NCI-H1436 treated with DMSO at 0.1 percent for 48 hours (cell line): Measurements from ENCODE around the gene TTC6.

Experiments
- DNase-seq: peaks from one replicate; lab custom pipeline; 2025; lab: John Stamatoyannopoulos, UW

TTC6 gene

DNA sequence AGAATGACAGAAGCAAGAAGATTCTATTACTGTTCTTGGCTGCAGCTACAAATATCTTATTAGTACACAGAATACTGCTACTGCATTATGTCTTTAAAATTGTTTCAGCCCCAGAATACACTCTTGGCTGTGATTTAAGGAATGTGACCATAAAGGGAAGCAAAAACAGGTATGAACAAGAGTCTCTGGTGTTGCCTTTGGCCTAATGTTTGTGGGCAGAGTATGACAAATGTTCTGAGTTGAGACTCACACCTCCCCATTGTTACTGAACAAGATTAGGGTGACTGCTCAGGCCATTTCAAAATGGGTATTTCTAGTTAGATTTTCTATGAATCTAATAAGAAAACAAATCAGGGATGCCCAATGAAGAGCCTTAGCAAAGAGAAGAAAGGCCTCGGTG is 28.5 kb downstream of the TTC6 start:
- no peak for DNase-seq

DNA sequence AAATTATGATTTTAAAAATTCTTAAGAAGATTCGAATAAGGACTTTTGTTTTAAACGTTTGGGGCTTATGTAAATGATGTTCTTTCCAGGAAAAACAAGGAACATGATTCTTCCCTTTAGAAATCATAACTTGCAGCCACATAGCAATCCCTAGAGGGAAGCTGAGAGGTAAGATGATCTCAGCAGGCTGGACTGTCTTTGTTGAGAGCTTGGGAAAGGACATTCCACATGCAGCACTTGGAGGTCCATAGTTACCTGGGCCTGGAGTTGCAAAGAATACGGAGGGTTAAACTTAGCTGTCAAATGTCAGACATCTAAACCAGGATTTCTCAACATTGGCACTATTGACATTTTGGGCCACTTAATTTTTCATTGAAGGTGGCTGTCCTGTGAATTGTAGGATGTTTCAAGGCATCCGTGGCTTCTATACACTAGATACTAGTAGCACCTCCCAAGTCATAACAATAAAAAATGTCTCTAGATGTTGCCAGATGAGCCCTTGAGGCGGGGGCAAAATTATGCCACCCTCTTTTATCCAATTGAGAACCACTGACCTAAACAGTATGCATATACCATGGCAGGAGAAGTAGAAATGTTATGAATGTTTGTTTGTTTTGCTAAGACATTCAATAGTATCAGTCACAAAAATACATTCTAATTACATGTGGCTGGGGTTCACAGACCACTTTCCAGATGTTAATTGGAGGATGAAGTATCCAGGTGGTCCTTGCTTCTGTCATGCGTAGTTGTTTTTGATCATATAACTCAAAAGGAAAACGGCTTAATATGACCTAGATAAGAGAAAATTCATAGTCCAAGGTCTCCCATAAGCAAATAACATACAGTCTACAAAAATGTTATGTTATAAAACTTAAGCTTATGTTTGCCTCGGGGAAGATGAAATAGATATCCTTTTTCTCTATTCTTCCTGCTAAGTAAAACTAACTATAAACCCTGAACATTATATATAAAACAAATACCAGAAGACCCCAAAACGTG is 30.5 kb downstream of the TTC6 start:
- DNase-seq, result no peak

GRCh38 chr14:37637341-37637740 is 41.9 kb downstream of the TTC6 start:
- DNase-seq, result no peak

DNA sequence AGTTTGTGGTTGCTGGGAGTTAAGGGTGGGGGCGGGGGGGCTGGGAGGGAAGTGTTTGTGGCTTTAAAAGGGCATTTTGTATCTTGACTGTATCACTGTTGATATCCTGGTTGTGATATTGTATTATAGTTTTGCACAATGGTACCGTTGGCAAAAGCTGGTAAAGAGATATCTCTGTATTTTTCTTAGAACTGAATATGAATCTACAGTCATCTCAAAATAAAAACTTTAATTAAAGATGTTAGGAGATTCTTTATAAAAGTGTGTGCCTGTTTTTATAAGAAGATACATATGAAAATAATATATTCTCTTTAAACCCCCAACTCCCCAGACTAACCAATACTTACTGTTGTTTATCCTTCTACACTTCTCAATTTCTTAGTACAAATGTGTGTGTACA is 43.2 kb downstream of the TTC6 start:
- DNase-seq, result no peak

GRCh38 chr14:37641117-37641516 is 45.7 kb downstream of the TTC6 start:
- no peak for DNase-seq

GRCh38 chr14:37642125-37642524 is 46.7 kb downstream of the TTC6 start:
- no peak for DNase-seq

- DNase-seq, result no peak
Measured at GRCh38 chr14:37643701-37644100, 48.3 kb downstream of the TTC6 start.
